Stimulated activated effector memory CD8-positive, alpha-beta T cell treated with anti-CD3 and anti-CD28 coated beads, Interleukin-12 subunit alpha, Interleukin-12 subunit beta, amount 100 ng/mL, for 72 hours (primary cell): ENCODE data around the gene CTSV.
"Not testable (repeated sequence)": the region's sequence is repeated elsewhere in the genome, so short reads cannot be mapped to it uniquely, and the experiment has no call there.

Experiments used
- ATAC-seq: fragments of 150-1000 bp; cut with Tn5 transposase; 2 replicates; pipeline ENCODE4 v1.10.0; 2021
- DNase-seq, 2 donors: peaks; one replicate each; pipeline ENCODE4 v3.0.0; 2021 to 2022; ENCODE audit warnings: low spot score in 2 of 2
- H3K27ac Mint-ChIP-seq: one replicate; pipeline ENCODE4 v1.8.0; 2022; ENCODE audit warnings: mild to moderate bottlenecking, mixed read lengths
- H3K36me3 Mint-ChIP-seq: one replicate; pipeline ENCODE4 v1.8.0; 2022; ENCODE audit warnings: mild to moderate bottlenecking, mixed read lengths
- H3K4me1 Mint-ChIP-seq: one replicate; pipeline ENCODE4 v1.8.0; 2022; ENCODE audit warnings: mixed read lengths
- H3K4me3 Mint-ChIP-seq: one replicate; pipeline ENCODE4 v1.8.0; 2022; ENCODE audit warnings: mild to moderate bottlenecking, mixed read lengths
- H3K9me3 Mint-ChIP-seq: one replicate; pipeline ENCODE4 v1.8.0; 2022; ENCODE audit warnings: mixed read lengths

CTSV gene

DNA sequence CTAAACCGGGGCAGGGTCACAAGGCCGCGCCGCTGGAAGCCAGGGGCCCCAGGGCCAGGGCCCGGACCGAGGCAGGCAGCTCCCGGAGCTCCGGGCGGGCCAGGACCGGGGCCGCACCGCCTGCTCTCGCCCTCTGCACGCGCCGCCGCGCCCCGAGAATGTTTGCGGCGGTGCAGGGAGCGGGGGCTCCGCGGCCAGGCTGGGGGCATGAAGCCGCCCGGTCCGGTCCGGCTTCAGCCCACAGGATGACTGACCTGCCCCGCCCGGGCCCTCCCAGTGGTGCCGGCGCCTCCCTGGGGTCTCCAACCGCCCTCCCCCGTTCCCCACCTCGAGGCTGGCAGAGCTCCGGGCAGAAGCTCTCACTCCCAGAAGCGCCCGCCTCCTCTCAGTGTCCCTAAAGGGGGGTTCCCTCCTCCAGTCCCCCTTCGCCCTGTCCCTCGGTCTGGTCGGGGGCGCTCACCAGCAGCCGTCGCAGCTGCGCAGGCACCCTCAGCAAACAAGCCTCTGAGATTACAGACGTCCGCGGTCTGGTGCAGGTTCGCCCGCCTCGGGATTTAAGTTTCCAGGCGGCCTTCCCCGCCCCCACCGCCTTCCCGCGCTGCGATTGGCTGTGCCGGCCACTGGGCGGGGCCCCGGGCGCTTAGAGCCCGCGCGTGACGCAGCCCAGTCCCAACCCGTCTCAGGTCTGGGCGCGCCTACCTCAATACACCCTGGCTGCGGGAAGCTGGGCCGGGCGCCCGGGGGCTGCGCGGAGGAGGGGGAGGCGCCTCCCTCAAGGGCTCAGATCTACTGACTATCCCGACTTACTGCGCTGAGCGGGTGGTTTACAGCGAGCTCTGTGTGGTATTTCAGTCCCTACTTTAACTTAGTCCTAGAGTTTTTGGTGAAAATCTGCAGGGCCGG, at the start of gene CTSV:
Gene CTSV, minus strand, starts transcription at position 532 of the 903 bp plus-strand sequence. CDS start 1,099 bp downstream, outside the sequence.
- DNase-seq (peak; percentile 64 to 81), ATAC-seq (peak; percentile 99)
- Mint-ChIP-seq H3K27ac (no peak within 1 kb of the TSS), H3K4me3 (peak within 1 kb of the TSS; percentile 77), H3K9me3 (no peaks in the 10 kb centered on the region), H3K36me3 (no peaks in the 10 kb centered on the region), H3K4me1 (peaks cover 5% of the 10 kb centered on the region)

GRCh38 chr9:97087668-97088215, 48.8 kb upstream of the CTSV start:
- not testable (repeated sequence) for H3K36me3 Mint-ChIP-seq

DNA sequence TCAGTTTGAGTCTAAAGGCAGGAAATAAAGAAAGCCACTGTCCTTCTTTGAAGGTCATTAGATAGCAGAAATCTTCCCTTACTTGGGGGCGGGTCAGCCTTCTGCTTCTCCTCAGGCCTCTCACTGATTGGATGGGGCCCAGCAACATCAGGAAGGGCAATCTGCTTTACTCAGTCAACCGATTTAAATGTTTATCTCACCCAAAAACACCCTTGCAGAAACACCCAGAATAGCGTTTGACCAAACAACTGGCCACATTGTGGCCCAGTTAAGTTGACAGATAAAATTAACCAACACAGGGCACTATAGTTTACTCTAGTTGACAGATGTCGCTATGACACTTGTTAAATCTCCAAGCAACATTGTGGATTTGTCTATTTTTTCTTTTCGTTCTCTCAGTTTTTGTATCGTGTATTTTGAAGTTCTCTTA, 45.6 kb upstream of the CTSV start:
- not testable (repeated sequence) for H3K9me3 Mint-ChIP-seq, H3K36me3 Mint-ChIP-seq, ATAC-seq, DNase-seq, H3K4me3 Mint-ChIP-seq, H3K27ac Mint-ChIP-seq, H3K4me1 Mint-ChIP-seq

More at GRCh38 chr9:97087668-97088215, 48.8 kb upstream of the CTSV start:
- not testable (repeated sequence) for H3K27ac Mint-ChIP-seq, H3K4me3 Mint-ChIP-seq, H3K9me3 Mint-ChIP-seq, ATAC-seq, H3K4me1 Mint-ChIP-seq, DNase-seq

DNA sequence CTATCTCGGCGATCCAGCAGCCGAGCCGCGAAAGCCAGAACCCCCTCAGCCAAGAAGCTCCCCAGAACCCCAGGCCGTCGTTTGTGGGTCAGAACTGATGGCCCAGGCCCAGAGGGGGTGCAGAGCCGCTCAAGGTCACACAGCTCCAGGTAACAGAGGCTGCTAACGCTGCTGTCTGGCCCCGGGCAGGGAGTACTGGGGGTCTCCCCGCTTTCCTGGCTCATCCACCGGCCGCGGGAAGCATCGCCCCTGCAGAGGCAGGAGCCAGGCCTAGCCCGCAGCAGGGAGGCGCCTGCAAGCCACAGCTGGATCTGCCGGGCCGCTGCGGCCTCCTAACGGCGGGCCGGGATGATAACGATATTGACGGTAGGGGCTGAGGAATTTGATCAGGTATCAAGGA, 39.4 kb upstream of the CTSV start:
- Mint-ChIP-seq H3K4me3 (no peak overlapping the region), H3K9me3 (no peaks in the 10 kb centered on the region), H3K27ac (no peak overlapping the region), H3K4me1 (no peaks in the 10 kb centered on the region), H3K36me3 (no peaks in the 10 kb centered on the region)
- ATAC-seq, result no peak
- DNase-seq, result no peak

GRCh38 chr9:97077452-97078295, 38.7 kb upstream of the CTSV start:
- H3K36me3 Mint-ChIP-seq, result no peaks in the 10 kb centered on the region

GRCh38 chr9:97076731-97077451, 37.9 kb upstream of the CTSV start:
- not testable (repeated sequence) for H3K4me3 Mint-ChIP-seq, H3K36me3 Mint-ChIP-seq, H3K4me1 Mint-ChIP-seq, H3K9me3 Mint-ChIP-seq, DNase-seq, H3K27ac Mint-ChIP-seq
- peak; percentile 33 for ATAC-seq

More at GRCh38 chr9:97077452-97078295, 38.7 kb upstream of the CTSV start:
- no peaks in the 10 kb centered on the region for H3K4me1 Mint-ChIP-seq
- ATAC-seq, result no peak
- H3K27ac Mint-ChIP-seq, result no peak overlapping the region
- DNase-seq, result no peak
- H3K4me3 Mint-ChIP-seq, result no peak overlapping the region
- H3K9me3 Mint-ChIP-seq, result no peaks in the 10 kb centered on the region

DNA sequence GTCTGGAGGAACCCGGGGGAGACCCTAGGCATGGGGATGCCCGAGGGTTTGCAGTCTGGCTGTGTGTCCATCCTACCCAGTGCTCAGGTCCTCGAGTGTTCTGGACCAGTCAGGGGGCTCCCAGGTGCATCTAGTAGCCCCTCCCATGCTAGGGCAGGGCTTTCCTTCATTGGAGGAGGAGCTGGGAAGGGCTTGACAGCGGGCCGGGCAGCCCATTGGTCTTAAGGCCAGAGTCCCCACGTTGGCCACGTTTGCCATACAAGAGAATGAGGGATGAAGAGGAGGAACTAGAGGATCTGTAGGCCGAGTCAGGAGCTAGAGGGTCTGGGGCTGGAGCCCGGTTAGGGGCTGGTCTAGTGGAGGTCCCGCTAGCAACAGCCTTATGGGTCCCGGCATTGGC, 37.3 kb upstream of the CTSV start:
- Mint-ChIP-seq H3K9me3 (no peaks in the 10 kb centered on the region), H3K36me3 (no peaks in the 10 kb centered on the region), H3K4me3 (no peak overlapping the region), H3K4me1 (no peaks in the 10 kb centered on the region), H3K27ac (no peak overlapping the region)
- ATAC-seq (no peak), DNase-seq (no peak)

GRCh38 chr9:97075289-97075985, 36.5 kb upstream of the CTSV start:
- no peak for DNase-seq

GRCh38 chr9:97073506-97073905, 34.6 kb upstream of the CTSV start:
- H3K4me3 Mint-ChIP-seq, result no peak overlapping the region
- no peak for ATAC-seq
- DNase-seq, result no peak
- no peak overlapping the region for H3K27ac Mint-ChIP-seq
- H3K4me1 Mint-ChIP-seq, result no peaks in the 10 kb centered on the region
- no peaks in the 10 kb centered on the region for H3K9me3 Mint-ChIP-seq
- H3K36me3 Mint-ChIP-seq, result no peaks in the 10 kb centered on the region

More at GRCh38 chr9:97075289-97075985, 36.5 kb upstream of the CTSV start:
- Mint-ChIP-seq H3K36me3 (no peaks in the 10 kb centered on the region), H3K4me3 (no peak overlapping the region), H3K9me3 (no peaks in the 10 kb centered on the region), H3K4me1 (no peaks in the 10 kb centered on the region), H3K27ac (no peak overlapping the region)
- no peak for ATAC-seq

- no peaks in the 10 kb centered on the region for H3K9me3 Mint-ChIP-seq
- ATAC-seq, result no peak
Measured at GRCh38 chr9:97072285-97072776, 33.4 kb upstream of the CTSV start.

DNA sequence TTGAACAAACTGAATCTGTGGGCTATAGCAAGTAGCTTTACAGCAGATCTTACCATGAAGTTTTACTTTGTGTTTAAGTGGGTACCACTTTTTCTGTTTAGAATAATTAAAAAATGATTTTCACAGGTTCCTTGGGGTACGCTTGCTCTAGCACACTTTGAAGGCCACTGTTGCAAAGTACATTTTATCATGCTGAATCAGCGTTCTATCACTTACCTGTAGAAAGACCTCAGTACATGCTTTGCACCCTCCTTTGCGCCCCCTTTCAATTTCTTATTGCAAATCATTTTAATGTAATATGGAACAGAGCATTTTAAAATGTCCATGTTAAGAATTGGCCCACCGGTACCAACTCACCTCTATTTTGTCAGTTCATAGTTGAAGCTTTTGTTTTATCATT, 31.4 kb upstream of the CTSV start:
- H3K4me1 Mint-ChIP-seq, ATAC-seq, DNase-seq: not testable (repeated sequence)

More at GRCh38 chr9:97072285-97072776, 33.4 kb upstream of the CTSV start:
- H3K4me3 Mint-ChIP-seq, result no peak overlapping the region
- H3K36me3 Mint-ChIP-seq, result no peaks in the 10 kb centered on the region
- H3K27ac Mint-ChIP-seq, result no peak overlapping the region
- no peak for DNase-seq
- no peaks in the 10 kb centered on the region for H3K4me1 Mint-ChIP-seq

GRCh38 chr9:97067490-97067889, 28.5 kb upstream of the CTSV start:
- DNase-seq (no peak), ATAC-seq (no peak)
- peaks cover 4% of the 10 kb centered on the region for H3K4me1 Mint-ChIP-seq
- peaks cover 10% of the 10 kb centered on the region for H3K9me3 Mint-ChIP-seq
- H3K36me3 Mint-ChIP-seq, result no peaks in the 10 kb centered on the region
- no peak overlapping the region for H3K27ac Mint-ChIP-seq
- no peak overlapping the region for H3K4me3 Mint-ChIP-seq

More for the DNA sequence above, 31.4 kb upstream of the CTSV start:
- H3K9me3 Mint-ChIP-seq, H3K4me3 Mint-ChIP-seq, H3K36me3 Mint-ChIP-seq, H3K27ac Mint-ChIP-seq: not testable (repeated sequence)

DNA sequence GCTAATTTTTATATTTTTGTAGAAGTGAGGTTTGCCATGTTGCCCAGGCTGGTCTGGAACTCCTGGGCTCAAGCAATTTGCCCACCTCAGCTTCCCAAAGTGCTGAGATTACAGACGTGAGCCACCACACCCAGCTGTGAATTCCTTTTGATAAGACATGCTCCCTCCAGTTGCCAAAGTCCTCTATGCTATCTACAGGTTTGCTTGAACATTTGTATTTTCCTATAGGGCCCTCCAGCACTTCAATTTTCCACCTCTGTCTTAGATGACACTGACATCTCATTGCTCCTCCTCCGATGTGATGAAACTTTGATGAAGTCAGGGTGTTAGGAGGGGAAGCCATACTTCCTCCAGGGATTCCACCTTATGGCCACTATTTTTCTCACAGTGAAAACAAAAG, 25.2 kb upstream of the CTSV start:
- H3K4me1 Mint-ChIP-seq, result peaks cover 14% of the 10 kb centered on the region
- H3K9me3 Mint-ChIP-seq, result peaks cover 10% of the 10 kb centered on the region
- H3K4me3 Mint-ChIP-seq, result no peak overlapping the region
- DNase-seq, result no peak
- H3K27ac Mint-ChIP-seq, result no peak overlapping the region
- peaks cover 6% of the 10 kb centered on the region for H3K36me3 Mint-ChIP-seq
- ATAC-seq, result no peak

DNA sequence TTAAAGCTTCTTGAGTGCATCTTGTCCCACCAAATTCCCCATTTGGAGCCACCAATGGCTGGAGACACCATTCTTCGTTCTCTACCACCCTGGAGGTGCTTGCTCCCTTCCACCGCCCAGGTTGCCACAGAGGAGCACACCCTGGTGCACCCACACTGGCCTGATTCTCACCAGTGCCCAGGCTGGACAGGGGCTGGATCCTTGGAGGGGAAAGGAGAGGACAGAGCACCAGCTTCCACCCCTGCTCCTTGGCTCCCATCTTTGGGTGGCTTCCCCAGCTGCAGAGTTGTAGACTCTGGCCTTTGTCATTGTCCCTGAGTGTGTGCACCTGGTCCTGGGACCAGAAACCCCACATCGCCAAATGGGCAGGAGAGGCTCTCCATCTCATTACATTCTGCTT, 21.9 kb upstream of the CTSV start:
- peaks cover 14% of the 10 kb centered on the region for H3K4me1 Mint-ChIP-seq

More for the DNA sequence above, 21.9 kb upstream of the CTSV start:
- DNase-seq (no peak), ATAC-seq (no peak)
- H3K36me3 Mint-ChIP-seq, result peaks cover 6% of the 10 kb centered on the region
- no peak overlapping the region for H3K27ac Mint-ChIP-seq
- no peak overlapping the region for H3K4me3 Mint-ChIP-seq
- H3K9me3 Mint-ChIP-seq, result peaks cover 2% of the 10 kb centered on the region
